ENCODE data around the gene GPRIN3.
"Not testable (repeated sequence)": the region's sequence is repeated elsewhere in the genome, so short reads cannot be mapped to it uniquely, and the experiment has no call there.

GPRIN3 gene

DNA sequence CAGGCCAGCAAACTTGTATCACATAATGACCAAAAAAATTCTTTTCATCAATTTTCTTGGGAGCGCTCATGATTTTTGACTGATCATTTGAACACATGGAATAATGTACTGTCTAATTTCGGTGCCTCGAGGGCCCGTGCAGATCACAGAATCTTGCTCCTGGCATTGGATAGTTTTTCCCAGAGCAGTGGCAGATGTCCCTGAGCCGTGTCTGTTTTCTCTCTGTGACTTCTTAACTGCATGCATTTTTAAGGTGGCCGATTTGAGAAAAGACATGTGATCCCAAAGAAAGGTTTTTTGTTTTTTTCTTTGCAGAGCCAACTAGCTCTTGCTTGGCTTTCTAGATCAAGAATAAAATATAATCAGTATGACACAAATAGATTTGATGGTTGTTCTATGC lies 19.7 kb downstream of the GPRIN3 start:
- DNase-seq = no peak

DNA sequence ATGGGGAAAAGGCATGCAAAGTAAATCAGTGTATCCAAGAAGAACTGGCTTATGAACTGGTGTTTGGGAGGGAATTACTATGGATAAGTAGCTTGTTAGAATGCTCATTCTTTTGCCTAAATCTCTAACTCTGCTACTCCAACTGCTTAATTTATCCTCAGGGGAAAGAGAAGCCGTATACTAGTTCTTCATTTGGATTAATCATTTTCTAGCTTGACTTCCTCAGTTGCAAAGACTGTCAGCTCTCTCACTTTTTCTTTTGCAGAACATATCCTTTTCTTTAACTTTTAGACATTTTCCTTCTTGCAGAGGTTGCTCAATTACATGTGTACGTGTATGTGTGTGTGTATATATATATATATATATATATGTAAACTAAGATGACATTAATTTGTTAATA lies 21.9 kb downstream of the GPRIN3 start:
- DNase-seq = no peak

DNA sequence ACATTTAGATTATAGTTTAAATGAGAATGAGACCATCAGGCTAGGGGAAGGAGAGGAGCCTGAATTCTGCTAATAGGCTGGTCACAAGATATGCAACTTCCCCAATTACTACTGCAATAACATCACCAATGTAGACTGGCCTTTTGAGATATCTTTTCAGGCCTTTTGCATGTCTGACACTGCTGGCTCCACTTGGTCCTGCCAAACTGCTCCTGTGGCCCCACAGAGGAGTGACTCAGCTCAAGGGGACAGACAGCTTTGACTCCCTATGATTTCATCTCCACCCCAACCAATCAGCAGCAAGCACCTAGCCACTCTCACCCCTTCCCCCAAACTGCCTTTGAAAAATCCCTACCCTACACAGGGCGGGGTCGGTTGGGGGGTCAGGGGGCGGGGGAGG lies 22.8 kb downstream of the GPRIN3 start:
- no peak for DNase-seq

DNA sequence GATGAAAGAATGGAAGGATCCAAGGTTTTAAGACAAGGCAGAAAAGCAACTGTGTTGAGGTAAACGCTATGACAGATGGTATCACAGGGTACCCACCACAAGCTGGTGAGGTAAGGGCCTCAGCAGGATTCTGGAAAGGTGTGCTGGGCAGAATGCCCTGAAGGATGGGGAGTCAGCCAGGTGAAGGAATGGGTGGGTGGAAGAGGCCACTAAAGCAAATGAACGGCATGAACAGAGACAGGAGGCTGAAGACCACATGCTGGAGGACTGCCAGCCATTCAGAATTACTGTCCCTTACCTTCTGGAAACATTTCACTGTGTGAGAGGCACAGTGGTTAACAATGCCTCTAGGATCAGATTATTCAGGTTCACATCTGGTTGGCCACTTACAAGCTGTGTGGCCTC lies 23.6 kb downstream of the GPRIN3 start:
- DNase-seq = no peak

DNA sequence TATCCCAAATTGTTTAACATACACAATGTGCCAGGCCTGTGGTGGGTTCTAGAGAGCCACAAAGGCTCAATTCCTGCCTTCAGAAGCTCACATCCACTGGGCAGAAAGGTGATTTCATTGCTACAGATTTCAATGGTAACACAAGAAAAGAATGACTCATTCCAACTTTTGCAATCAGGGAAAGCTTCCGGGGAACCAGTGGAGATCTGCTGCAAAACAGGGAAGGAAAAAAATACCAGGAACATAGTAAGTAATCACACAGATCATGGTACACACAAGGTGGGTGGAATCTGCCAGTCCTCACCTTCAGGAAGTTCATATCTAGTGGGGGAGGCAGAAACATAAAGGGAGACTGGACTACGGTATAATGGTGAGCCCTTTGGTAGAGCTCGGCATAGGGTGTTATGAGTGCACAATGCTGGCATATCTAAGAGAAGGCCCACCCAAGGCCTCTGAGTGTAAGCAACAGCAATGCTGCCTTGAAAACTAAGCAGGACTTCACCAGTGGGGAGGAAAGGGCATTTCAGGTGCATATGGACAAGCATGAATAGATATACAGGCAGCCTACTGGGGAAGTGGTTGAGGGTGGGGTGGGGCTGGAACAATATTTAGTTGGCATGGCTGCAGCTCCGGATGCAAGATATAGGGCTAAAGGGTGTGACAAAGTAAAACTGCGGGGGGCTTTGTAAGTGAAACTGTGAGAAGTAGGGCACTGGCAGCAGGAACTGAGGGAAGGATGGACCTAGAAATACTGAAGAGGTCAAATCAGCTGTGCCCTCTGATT lies 24.2 kb downstream of the GPRIN3 start:
- DNase-seq = no peak

DNA sequence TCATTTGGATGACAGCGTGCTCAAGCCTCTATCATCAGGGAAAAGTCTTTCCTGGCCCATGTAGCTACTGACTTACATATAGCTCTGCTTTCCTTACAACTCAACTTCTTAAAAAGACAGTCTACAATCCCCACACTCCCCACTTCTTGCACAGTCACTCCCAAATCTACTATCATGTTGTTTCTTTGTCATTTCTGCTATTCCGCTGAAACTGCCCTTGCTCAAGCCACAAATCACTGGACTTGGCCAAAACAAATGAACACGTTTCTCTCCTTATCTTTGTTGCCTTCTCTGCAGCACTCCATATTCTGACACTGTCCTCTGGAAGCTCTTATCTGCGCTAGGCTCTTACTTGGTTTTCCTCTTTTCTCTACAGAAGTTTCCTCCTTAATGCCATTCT lies 28.2 kb downstream of the GPRIN3 start:
- DNase-seq = no peak

DNA sequence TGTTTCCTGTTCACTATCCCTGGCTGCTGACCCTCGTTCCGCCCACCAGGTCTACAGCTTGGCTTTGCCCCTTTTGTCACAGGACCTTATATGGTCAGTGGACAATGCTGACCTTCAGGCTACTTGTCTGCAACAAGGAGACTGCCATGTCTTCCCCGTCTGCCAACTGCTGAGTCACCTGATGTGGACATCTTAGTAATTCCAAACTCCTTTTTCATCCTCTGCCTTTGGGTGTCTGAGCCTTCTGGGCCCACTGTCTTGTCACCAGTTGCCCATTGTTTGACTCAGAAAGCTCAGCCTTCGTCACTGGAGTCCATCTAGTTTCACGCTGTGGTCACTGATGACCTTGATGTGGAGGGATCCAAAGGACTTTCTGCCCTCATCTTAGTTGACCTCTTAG lies 30.2 kb downstream of the GPRIN3 start:
- no peak for DNase-seq

DNA sequence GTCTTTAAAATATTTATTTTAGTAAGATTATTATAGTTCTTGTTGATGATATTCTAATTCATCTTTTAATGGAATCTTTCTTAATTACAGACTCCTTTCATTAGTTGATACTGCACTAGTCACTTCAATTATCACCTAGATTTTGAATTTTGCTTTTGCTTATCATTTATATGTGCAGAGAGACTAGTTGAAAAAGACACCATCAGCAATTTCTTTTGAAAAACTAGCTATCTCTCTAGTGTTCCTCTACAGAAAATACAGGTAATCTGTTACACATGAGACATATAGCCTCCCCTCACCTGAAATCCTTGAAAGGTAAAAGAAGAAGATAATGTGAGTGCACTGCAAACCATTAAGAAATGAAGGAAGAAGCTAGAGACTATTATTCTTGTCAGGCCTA lies 31.3 kb downstream of the GPRIN3 start:
- DNase-seq = no peak

DNA sequence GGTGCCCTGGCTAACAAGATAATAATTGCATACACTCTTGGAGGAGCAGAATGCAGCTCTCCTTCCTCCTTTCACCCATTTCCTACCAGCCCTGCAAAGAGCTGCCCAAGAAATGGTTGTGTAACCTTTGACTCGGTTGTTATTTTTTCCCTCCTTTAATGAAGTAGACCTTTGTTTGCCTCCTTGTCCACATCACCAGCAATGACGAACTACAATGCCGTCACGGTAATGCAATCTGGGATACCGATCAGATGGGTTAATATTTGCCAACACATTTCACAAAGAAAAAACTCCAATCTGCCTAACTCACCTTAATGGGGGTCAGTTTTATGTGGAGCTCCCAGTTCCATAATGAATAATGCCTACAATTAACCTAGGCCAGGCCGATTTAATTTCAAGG lies 32.0 kb downstream of the GPRIN3 start:
- DNase-seq = no peak

DNA sequence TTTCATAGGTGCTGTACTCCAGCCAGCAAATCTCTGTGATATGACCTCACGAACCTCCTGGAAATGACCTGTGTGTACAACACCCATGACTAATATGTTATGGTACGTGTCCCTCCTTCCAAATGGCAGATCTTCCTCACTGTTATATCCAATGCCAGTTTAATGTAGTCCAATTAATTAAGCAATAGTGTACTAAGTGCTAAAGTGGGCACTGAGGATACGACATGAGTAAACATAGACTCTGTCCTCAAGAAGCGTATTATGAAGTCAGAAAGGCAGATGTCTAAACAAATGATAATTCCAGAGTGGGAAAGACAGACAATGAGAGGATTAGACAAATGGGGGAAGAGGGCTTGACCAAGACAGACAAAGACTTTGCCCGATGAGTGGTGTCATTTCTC lies 33.9 kb downstream of the GPRIN3 start:
- no peak for DNase-seq

DNA sequence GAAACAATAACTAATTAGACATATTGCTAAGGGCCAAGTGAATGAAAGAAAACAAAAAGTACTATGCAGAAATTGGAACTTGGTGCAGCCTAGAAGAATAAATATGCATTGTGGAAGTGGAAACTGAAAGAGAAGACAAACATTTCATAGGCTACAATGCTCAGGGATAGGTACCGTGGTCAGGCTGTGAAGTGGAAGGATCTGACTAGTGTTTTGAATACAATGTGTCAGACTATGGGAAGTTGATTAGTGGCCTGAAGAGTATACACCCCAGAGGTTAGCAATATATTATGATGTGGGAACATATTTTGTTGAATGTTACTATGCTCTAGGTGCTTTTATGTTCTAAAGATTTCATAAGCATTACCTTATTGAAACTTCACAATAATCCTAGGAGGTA lies 36.8 kb downstream of the GPRIN3 start:
- no peak for DNase-seq

DNA sequence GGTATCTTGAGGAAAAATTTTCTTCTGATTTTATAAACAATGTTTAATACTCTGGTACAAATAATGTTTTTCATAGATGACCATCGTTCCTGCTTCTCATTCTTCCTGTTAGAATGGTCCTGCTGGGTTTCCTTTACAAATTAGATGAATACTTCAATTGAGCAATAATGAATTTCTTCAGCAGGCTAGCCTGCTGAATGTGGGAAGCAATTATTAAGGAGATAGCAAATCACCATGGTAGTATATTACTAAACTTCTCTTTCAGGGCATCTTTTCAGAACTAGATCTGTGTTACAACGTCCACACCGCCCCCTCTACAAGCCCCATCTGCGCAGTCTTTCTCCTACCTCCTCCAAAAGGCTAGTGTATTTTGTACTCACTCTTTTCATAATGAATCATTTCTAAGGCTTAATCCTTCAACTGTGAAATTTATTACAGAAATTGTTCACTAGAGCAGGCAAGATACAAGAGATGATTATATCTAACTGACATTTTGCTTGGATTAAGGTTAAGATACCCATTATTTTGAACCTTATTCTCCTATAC lies 38.4 kb downstream of the GPRIN3 start:
- no peak for DNase-seq

DNA sequence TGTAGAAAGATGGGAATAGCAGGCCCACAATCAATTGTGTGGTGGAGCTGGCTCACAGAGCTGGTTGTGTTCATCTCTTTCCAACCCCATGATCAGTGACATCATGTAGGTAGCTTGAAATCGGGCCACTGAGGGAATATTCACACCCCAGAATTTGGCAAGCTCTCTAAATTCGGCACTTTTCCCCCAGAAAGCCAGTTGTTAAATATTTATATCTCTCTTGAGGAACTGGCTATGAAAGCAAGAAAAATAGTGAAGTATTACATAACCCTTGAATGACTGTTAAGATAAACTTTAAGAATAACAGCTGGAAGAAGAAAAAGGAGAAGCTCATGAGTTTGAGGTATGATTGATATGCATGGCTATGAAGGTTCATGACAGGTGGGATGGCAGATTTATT lies 38.9 kb downstream of the GPRIN3 start:
- no peak for DNase-seq

DNA sequence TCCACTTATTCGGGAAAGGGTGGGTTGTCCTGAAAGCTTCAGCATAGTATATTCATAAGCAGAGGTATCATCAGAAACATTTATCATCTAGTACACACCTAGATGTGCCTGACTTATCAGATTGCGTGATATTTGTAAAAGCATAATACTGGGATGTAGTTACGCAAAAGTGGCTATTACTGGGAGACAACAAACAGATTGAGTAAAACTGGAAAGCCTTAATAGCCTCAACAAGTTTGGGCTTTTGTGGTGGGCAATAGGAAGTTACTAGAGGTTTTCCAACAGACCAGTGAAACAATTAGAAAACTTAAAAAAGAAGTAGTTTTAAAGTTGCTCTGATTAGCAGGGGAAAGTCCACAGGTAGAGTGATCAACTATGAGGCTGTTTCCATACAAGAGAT lies 39.8 kb downstream of the GPRIN3 start:
- DNase-seq = no peak

DNA sequence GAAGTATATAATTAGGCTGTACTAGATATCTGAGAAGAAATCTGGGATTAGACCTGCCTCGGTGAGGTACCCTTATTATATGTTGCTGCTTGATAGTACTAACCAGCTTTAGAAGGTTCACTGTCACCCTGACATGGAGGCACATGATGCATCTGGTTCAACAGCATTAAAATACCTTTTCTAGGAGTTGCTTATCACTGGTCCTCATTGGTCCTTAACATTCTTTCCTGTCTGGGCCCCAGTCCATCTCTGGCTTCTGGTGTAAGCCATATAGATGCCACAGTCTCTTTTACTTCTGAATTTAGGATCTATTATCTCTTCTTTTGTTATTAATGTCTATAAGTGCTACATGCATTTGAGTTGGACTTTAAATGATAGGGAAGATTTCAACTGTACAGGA lies 40.2 kb downstream of the GPRIN3 start:
- DNase-seq = no peak

DNA sequence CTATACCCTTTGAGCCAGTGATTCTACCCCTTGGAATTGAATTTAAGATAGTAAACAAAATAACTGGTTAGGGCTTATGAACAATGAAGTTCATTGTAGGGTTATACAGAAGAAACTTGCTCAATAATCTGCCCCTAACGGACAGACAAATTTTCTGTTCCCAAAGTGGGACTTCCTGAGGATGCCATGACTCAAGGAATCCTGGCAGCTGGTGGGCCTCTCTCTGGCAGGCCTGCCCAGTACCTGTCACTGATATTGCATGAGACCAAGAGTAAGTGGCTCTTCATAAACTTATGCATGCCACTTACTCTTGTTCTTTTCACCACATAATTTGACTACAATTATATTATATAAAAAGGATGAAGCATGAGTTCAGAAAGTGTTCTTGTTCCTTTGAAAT lies 41.5 kb downstream of the GPRIN3 start:
- DNase-seq = no peak

DNA sequence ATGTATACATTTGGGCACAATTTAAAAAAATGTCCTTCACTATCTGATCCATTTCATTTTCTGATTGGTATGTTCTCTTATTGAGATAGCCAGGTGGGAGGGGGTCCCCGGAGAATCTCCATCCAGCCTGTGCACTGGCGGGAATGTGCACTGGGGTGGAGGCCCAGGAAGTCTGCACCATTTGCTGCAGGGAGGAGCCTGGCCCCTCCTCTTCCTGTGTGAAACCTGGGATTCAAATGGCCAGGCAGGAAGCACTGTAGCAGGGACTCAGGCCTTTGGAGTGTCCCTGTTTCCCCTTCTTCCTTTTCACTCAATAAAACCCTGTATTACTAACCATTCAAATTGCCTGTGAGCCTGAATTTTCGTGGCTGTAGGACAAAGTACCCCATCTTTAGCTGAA lies 44.3 kb downstream of the GPRIN3 start:
- no peak for DNase-seq

DNA sequence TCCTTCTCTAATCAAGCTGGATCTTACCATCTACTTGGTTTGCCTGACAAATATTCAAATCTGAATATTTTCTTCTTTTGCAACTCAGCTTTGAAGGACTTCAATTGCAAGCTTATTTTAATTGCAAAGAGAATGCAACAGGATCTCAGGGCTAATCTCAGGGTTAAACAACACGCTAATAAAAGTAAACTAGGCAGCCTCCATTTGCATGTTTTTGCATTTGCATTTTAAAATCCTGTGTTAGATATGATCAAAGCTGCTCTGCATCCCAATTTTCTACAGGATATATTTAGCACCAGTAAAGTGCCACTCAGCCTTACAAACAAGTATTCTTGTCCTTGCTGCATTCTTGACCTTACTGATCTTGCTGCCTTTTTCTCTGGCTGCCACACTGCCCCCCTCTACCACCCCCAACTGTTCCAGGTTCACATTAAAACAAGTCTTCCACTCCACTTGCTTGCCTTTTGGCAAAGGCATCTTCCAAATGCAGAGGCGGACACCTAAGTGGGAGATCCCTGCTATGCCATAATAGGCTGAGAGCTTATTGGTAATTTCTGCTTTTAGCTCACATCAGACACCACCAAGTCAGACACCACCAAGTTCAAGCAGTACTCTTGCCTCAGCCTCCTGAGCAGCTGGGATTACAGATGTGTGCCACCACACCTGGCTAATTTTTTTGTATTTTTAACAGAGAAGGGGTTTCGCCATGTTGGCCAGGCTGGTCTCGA lies 48.1 kb downstream of the GPRIN3 start:
- no peak for DNase-seq

DNA sequence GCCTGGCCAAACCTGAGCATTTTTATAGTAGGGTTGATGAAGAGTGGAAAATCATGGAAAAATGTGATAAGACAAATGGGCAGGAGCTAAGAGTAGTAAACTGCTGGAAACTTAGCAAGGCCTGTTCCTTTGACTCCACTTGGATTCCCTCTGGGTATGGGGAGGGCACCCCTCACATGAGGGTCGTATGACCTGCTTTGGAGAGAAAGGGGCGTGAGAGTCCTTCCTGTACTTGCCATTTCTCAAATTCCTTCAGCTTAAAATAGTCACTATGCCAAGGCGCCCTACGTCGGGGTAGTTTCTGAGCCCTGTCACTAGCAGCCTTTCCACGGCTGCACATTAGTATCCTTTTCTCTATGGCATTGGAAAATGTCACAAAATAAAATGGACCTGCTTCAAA lies 49.1 kb downstream of the GPRIN3 start:
- DNase-seq = no peak

DNA sequence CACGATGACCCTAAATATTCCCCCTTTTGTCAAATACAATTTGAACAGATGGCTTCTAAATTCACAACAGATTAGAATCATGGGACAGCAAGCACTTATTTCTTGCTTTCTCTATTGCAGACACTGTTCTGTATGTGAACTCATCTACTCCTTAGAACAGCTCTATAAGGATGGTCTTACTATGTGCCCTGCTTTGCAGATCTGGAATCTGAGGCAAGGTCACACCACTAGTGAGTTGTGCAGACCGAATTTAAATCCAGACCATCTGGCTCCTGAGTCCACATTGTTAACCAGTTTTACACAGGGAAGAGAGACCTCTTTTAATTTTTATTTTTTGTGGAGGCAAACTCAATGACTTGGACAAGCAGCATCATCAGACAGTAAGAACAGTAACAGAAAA lies 50.2 kb downstream of the GPRIN3 start:
- no peak for DNase-seq

DNA sequence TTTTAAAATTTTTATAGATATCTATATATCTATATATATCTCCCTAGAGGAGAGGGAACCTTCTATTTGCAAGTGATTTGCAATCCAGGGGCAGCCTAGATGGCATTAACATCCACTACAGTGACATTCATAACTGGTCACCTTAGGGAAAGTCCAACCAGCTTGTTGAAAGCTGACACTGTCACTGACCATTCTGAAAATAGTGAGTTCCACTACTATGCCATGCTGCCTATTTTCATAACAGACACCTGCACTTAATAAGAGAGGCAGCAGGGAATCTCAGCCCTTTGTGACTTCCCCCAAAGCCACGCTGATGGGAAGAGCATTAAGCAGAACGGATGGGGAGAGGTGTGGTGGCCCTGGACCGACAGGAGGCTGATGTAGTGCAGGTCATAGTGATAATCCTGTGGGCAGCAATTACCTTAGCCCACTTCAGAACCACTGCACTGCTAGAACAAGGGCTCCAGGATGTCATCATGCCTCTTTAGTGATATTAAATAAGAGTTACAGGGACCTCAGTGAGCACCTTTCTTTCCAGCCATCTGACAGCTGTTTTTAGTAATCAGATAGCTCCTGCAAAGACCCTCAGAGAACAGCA lies 51.3 kb downstream of the GPRIN3 start:
- no peak for DNase-seq

DNA sequence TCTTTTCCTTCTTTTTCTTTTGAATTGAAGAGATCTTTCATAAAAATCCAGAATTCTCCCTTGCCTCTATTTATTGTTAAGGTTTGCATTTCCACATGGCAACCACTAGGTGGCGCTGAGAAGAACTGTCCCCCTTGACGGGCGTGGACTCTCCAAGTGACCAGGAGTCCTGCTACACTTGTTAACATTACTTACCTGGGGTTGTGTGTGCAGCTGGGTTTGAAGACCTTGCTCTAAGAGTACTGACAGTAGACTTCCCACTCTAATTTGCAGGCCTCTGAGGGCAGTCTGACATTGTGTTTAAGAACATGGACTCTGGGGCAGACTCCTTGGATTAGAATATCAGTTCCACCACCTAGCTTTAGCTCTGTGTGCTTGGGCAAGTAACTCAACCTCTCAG lies 52.8 kb downstream of the GPRIN3 start:
- DNase-seq = no peak

DNA sequence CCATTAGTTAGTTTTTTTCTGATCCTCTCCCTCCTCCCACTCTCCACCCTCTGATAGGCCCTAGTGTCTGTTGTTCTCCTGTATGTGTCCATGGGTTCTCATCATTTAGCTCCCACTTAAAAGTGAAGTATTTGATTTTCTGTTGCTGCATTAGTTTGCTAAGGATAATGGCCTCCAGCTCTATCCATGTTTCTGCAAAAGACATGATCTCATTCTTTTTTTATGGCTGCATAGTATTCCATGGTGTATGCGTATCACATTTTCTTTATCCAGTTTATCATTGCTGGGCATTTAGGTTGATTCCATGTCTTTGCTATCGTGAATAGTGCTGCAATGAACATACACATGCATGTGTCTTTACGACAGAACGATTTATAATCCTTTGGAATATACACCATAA lies 53.3 kb downstream of the GPRIN3 start:
- not testable (repeated sequence) for DNase-seq

DNA sequence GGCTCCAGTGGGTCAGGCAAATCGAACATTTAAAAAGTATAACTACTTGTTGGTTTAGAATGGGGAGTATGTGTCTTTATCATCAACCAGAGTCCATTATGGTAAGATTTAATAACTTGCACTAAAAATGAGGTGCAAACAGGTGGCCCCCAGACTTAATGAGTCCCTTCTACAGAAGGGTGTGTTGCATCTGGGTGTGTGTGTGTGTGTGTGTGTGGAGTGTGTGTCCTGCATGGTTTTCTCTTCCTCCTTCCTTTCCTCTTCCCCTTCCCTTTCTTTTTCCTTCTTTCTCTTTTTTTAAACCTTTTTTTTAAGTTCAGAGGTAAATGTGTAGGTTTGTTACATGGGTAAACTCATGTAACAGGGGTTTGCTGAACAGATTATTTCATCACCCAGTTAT lies 53.7 kb downstream of the GPRIN3 start:
- no peak for DNase-seq

Data from NCI-H1436 treated with DMSO at 0.1 percent for 48 hours (cell line).